Right lobe of liver (tissue), 4 donors: ENCODE results near the gene RANBP17.

Experiments
- CTCF ChIP-seq, 4 donors: fragments of 200-600 bp in 3 of 4; fragments of 450-650 bp in 1 of 4; IDR thresholded peaks; one replicate each; pipeline versions ENCODE4 v1.5.1 to v1.8.0; 2016 to 2022; ENCODE audit warnings: antibody characterized with exemption in 4 of 4, mild to moderate bottlenecking in 2 of 4
- POLR2A ChIP-seq: fragments of 450-650 bp; IDR thresholded peaks from one replicate; pipeline ENCODE4 v1.6.1; 2017; ENCODE audit warnings: antibody characterized with exemption, mild to moderate bottlenecking
- donor health status: DM: no; HTN: no; CAD: no.
- donor health status: DM: no; HTN: no; CAD: no.
- donor health status: DM: no; HTN: yes; CAD: no.

DNA sequence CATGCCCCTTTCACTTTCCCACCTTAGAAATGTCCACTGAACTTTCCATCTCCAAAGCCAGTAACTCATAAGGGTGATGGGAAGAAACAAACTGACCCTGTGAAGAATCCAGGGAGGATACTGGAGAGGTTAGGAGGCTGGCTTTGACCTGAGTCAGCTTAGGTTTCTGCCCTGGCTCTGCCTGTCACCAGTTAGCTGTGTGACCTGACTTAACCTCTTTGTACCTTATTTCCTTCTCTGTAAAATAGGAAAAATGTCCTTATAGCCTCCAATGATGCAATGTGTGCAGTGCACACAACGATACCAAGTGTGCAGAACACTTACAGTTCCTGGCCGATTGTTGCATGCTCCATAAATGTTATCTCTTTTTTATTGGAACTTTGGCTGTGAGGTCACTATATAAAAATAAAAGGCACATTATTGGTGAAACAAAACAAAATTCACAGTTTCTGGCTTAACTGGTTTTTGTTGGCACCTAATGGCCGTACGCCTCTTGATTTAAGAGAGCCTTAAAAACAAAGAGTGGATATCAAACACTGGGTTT, 40.5 kb upstream of the RANBP17 start:
- TF ChIP-seq CTCF (IDR thresholded peaks at IDR 0.05) = no peak
- no peak for TF ChIP-seq POLR2A
